NB4 (cell line): ENCODE data around the gene PARD6B.

Experiments used
- MAX ChIP-seq: IDR thresholded peaks from 2 replicates; pipeline ENCODE4 v1.6.1; 2011; ENCODE audit warnings: low read depth, low read length
- MYC ChIP-seq: IDR thresholded peaks from 2 replicates; pipeline ENCODE4 v1.6.1; 2011; ENCODE audit warnings: low read depth, low read length
- POLR2A ChIP-seq: IDR thresholded peaks from 2 replicates; pipeline ENCODE4 v1.6.1; 2011; ENCODE audit warnings: mild to moderate bottlenecking; ENCODE audit not compliant: insufficient read length; ENCODE audit errors: extremely low read depth
- TF ChIP-seq, protein P1 (sequence below): IDR thresholded peaks from one replicate; pipeline ENCODE4 v1.5.1; 2012; ENCODE audit warnings: low read depth, low read length

GRCh38 chr20:50728486-50728980 lies 2.8 kb upstream of the PARD6B start:
- no peak for TF ChIP-seq POLR2A
- TF ChIP-seq, protein P1, sequence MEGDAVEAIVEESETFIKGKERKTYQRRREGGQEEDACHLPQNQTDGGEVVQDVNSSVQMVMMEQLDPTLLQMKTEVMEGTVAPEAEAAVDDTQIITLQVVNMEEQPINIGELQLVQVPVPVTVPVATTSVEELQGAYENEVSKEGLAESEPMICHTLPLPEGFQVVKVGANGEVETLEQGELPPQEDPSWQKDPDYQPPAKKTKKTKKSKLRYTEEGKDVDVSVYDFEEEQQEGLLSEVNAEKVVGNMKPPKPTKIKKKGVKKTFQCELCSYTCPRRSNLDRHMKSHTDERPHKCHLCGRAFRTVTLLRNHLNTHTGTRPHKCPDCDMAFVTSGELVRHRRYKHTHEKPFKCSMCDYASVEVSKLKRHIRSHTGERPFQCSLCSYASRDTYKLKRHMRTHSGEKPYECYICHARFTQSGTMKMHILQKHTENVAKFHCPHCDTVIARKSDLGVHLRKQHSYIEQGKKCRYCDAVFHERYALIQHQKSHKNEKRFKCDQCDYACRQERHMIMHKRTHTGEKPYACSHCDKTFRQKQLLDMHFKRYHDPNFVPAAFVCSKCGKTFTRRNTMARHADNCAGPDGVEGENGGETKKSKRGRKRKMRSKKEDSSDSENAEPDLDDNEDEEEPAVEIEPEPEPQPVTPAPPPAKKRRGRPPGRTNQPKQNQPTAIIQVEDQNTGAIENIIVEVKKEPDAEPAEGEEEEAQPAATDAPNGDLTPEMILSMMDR = no peak
- no peak for TF ChIP-seq MAX
- TF ChIP-seq MYC = no peak
